Naive thymus-derived CD8-positive, alpha-beta T cell (primary cell): Measurements from ENCODE around the gene CLDN1. TPM values are rescaled to one million over a fixed set of nuclear protein-coding genes. Genes with fewer than 3 reads are reported as not detected.

ENCODE experiments used
- polyA plus RNA-seq, 3 donors: library from polyadenylated mRNA; unstranded; fragments of 300-500 nt; fragmentation: Illumina TruSeq; gene quantifications; one replicate each; pipeline ENCODE4 v1.2.3, GENCODE V29; 2021
- total RNA-seq, 8 experiments: library from RNA in 2 of 8; stranded (reverse) in 2 of 8; gene quantifications; one replicate each; pipeline ENCODE4 v1.2.3 and lab custom pipeline; 2021 to 2026

CLDN1 gene
- total and polyA plus RNA-seq, 5 experiments from 2014 or later, result not detected

Other genes with a start within 250 kb of the CLDN1 start
- gene P3H2, start 201.5 kb downstream of the CLDN1 start, total RNA-seq, result not detected
- gene P3H2, start 201.5 kb downstream of the CLDN1 start, polyA plus RNA-seq, result not detected
- gene CLDN16, start 65.7 kb upstream of the CLDN1 start, total RNA-seq, result not detected
- gene CLDN16, start 65.7 kb upstream of the CLDN1 start, polyA plus RNA-seq, result not detected
- gene TMEM207, start 127.5 kb upstream of the CLDN1 start, total RNA-seq, result not detected
- not detected for gene TMEM207, start 127.5 kb upstream of the CLDN1 start, polyA plus RNA-seq
- 10 to 100 TPM; 10.4 to 11.3 TPM for gene IL1RAP, start 191.6 kb upstream of the CLDN1 start, total RNA-seq
- gene IL1RAP, start 191.6 kb upstream of the CLDN1 start, polyA plus RNA-seq, result 1 to 10 TPM; 2.2 to 3.9 (median 3.1) TPM